Nephron progenitor cell (in vitro differentiated cells): ENCODE data around the gene GNA12.
A peak's percentile ranks its signal among the peaks of the same experiment; 100 is the strongest.
"Not testable (repeated sequence)": the region's sequence is repeated elsewhere in the genome, so short reads cannot be mapped to it uniquely, and the experiment has no call there.

Source experiments
- DNase-seq: peaks from one replicate; pipeline ENCODE4 v3.0.0; 2021
- H3K27ac Mint-ChIP-seq: 2 replicates; pipeline ENCODE4 v1.8.0; 2021; ENCODE audit warnings: mild to moderate bottlenecking, moderate library complexity, mixed read lengths
- H3K27me3 Mint-ChIP-seq: 2 replicates; pipeline ENCODE4 v1.8.0; 2021; ENCODE audit warnings: mild to moderate bottlenecking, low read depth, mixed read lengths; ENCODE audit not compliant: poor library complexity
- H3K36me3 Mint-ChIP-seq: 2 replicates; pipeline ENCODE4 v1.8.0; 2021; ENCODE audit warnings: low read depth, mixed read lengths
- H3K4me1 Mint-ChIP-seq: 2 replicates; pipeline ENCODE4 v1.8.0; 2021; ENCODE audit warnings: mixed read lengths
- H3K4me3 Mint-ChIP-seq: 2 replicates; pipeline ENCODE4 v1.8.0; 2021; ENCODE audit warnings: mild to moderate bottlenecking, moderate library complexity, mixed read lengths
- H3K9me3 Mint-ChIP-seq: 2 replicates; pipeline ENCODE4 v1.8.0; 2021; ENCODE audit warnings: mild to moderate bottlenecking, moderate library complexity, mixed read lengths
- CTCF ChIP-seq: fragments of 200-600 bp; sonication (generic); IDR thresholded peaks from 2 replicates; pipeline ENCODE4 v1.5.0; 2021; ENCODE audit warnings: antibody characterized with exemption

The GNA12 gene

DNA sequence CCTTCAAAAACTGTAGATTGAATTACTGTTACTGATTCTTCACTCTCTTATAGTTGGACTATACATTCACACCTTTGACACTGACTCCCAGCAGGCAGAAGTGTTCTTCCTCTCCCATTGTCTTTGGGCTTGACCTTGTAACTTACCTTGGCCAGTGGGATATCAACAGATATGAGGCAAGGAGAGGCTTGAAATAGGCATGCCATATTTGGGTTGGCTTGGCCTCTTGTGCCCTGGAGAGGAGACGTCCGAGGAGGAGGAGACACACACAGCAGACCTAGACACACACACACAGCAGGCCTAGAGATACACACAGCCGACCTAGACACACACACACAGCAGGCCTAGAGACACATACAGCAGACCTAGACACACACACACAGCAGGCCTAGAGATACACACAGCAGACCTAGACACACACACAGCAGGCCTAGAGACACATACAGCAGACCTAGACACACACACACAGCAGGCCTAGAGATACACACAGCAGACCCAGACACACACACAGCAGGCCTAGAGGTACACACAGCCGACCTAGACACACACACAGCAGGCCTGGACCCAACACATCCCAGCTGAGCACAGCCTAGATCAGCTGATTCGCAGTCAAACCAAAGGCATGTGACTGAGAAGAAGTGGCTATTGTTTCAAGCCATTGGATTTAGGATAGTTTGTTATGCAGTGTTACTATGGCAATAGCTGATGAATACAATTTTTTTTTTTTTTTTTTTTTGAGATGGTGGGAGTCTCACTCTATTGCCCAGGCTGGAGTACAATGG lies 12.5 kb upstream of the GNA12 start:
- DNase-seq = no peak
- Mint-ChIP-seq H3K9me3 (peaks cover 9% of the 10 kb centered on the region), H3K4me1 (peaks cover 18% of the 10 kb centered on the region), H3K36me3 (no peaks in the 10 kb centered on the region), H3K27me3 (peaks cover 7% of the 10 kb centered on the region), H3K27ac (peak overlapping the region; percentile 73), H3K4me3 (no peak overlapping the region)
- no peak for TF ChIP-seq CTCF

DNA sequence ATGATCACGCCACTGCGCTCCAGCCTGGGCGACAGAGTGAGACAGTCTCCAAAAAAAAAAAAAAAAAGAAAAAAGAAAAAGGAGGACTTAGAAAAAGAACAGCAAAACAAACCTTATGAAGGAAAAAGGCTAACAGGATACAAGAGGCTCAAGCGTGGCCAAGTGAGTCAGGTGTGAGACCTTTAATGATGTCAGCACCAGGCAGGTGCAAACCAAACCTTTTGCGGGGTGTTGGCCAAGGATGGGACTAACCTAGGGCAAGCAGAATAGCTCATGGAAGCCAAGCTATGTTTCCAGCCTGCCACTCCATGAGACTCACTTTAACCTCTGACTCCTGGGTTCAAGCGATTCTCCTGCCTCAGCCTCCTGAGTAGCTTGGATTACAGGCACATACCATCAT lies 11.3 kb upstream of the GNA12 start:
- H3K36me3 Mint-ChIP-seq = no peaks in the 10 kb centered on the region
- no peak overlapping the region for H3K27ac Mint-ChIP-seq
- DNase-seq = no peak
- TF ChIP-seq CTCF = no peak
- peaks cover 6% of the 10 kb centered on the region for H3K27me3 Mint-ChIP-seq
- H3K9me3 Mint-ChIP-seq = peaks cover 9% of the 10 kb centered on the region
- peaks cover 14% of the 10 kb centered on the region for H3K4me1 Mint-ChIP-seq
- H3K4me3 Mint-ChIP-seq = no peak overlapping the region

GRCh38 chr7:2853552-2853951 lies 9.4 kb upstream of the GNA12 start:
- not testable (repeated sequence) for H3K36me3 Mint-ChIP-seq, H3K27me3 Mint-ChIP-seq, H3K4me3 Mint-ChIP-seq, DNase-seq, H3K27ac Mint-ChIP-seq, H3K9me3 Mint-ChIP-seq
- H3K4me1 Mint-ChIP-seq = peaks cover 13% of the 10 kb centered on the region

DNA sequence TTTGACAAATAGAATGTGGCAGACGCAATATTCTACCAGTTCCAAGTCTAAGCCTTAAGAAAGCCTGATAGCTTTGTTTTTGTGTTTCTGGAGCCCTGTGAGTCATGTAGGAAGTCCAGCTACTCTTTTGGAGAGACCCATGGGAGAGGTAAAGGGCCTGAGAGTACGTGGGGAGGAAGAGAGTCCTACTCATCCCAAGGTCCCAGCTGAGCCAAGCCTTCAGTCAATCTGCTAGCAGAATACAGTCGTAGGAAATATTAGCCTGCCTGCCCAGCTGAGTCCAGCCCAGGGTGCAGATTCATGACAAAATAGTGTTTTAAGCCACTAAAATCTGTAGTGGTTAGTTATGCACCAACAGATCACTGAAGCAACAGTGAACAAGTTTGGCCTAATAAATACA lies 9.0 kb upstream of the GNA12 start:
- no peak for TF ChIP-seq CTCF
- H3K27ac Mint-ChIP-seq = no peak overlapping the region

DNA sequence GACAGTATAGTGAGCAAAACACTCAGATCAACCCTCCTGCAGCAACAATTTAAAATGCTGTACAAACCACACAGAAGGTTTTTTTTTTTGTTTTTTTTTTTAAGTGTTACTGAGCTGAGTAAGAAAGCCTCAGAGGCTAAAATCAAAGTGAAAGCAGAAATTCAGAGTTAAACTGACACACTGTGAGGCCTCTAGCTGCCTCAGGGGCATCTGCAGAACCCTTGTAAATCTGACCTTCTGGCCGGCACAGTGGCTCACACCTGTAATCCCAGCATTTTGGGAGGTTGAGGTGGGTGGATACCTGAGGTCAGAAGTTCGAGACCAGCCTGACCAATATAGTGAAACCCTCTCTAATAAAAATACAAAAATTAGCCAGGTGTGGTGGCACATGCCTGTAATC lies 7.4 kb upstream of the GNA12 start:
- Mint-ChIP-seq H3K9me3 (peaks cover 8% of the 10 kb centered on the region), H3K27me3 (peaks cover 6% of the 10 kb centered on the region), H3K36me3 (no peaks in the 10 kb centered on the region), H3K4me3 (no peak overlapping the region), H3K4me1 (peaks cover 2% of the 10 kb centered on the region), H3K27ac (no peak overlapping the region)
- no peak for DNase-seq
- TF ChIP-seq CTCF = no peak

More for the DNA sequence above, 9.0 kb upstream of the GNA12 start:
- peaks cover 3% of the 10 kb centered on the region for H3K27me3 Mint-ChIP-seq
- H3K4me1 Mint-ChIP-seq = peaks cover 9% of the 10 kb centered on the region
- DNase-seq = no peak
- H3K36me3 Mint-ChIP-seq = no peaks in the 10 kb centered on the region
- H3K4me3 Mint-ChIP-seq = no peak overlapping the region
- peaks cover 9% of the 10 kb centered on the region for H3K9me3 Mint-ChIP-seq

GRCh38 chr7:2849941-2850766 lies 6.0 kb upstream of the GNA12 start:
- no peaks in the 10 kb centered on the region for H3K36me3 Mint-ChIP-seq
- H3K27ac Mint-ChIP-seq = no peak overlapping the region
- no peak for DNase-seq
- no peak overlapping the region for H3K4me3 Mint-ChIP-seq
- peaks cover 14% of the 10 kb centered on the region for H3K9me3 Mint-ChIP-seq
- peaks cover 10% of the 10 kb centered on the region for H3K27me3 Mint-ChIP-seq
- no peak for TF ChIP-seq CTCF
- H3K4me1 Mint-ChIP-seq = no peaks in the 10 kb centered on the region
